SH-SY5Y (cell line): Measurements from ENCODE around the gene ANGPTL4.

Source experiments
- GATA2 ChIP-seq: IDR thresholded peaks from 2 replicates; pipeline ENCODE4 v1.6.1; 2011; ENCODE audit warnings: mild to moderate bottlenecking, low read depth, low read length
- GATA3 ChIP-seq: IDR thresholded peaks from 2 replicates; pipeline ENCODE4 v1.6.1; 2011; ENCODE audit warnings: low read depth, mild to moderate bottlenecking, low read length, moderate library complexity

ANGPTL4 gene

GRCh38 chr19:8332976-8333766, 30.8 kb upstream of the ANGPTL4 start:
- TF ChIP-seq GATA2 (peak; percentile 10; the same call in 1 of the 2 replicates), GATA3 (no peak)

- no peak for TF ChIP-seq GATA3
- TF ChIP-seq GATA2, result no peak
These were observed 30.0 kb upstream of the ANGPTL4 start for GRCh38 chr19:8333767-8334457.

GRCh38 chr19:8334458-8335342, 29.3 kb upstream of the ANGPTL4 start:
- TF ChIP-seq GATA3 (no peak), GATA2 (no peak)

GRCh38 chr19:8335343-8336071, 28.4 kb upstream of the ANGPTL4 start:
- no peak for TF ChIP-seq GATA3
- no peak for TF ChIP-seq GATA2

GRCh38 chr19:8336072-8336569, 27.8 kb upstream of the ANGPTL4 start:
- TF ChIP-seq GATA2 (no peak), GATA3 (no peak)

GRCh38 chr19:8336660-8337059, 27.3 kb upstream of the ANGPTL4 start:
- no peak for TF ChIP-seq GATA2
- TF ChIP-seq GATA3, result no peak

- TF ChIP-seq GATA3, result no peak
- TF ChIP-seq GATA2, result no peak
These were observed 26.2 kb upstream of the ANGPTL4 start for GRCh38 chr19:8337728-8338127.

- TF ChIP-seq GATA2, result no peak
- no peak for TF ChIP-seq GATA3
These were observed 25.1 kb upstream of the ANGPTL4 start for GRCh38 chr19:8338835-8339234.

GRCh38 chr19:8340341-8341096, 23.4 kb upstream of the ANGPTL4 start:
- TF ChIP-seq GATA3 (no peak), GATA2 (no peak)

GRCh38 chr19:8342316-8342683, 21.7 kb upstream of the ANGPTL4 start:
- TF ChIP-seq GATA3 (no peak), GATA2 (no peak)

GRCh38 chr19:8342684-8343482, 21.1 kb upstream of the ANGPTL4 start, which contains the start of gene KANK3:
Gene KANK3, minus strand, starts transcription at chr19:8343262. Its CDS starts 5,434 bp downstream, at chr19:8337828.
- no peak for TF ChIP-seq GATA2
- no peak for TF ChIP-seq GATA3

GRCh38 chr19:8343483-8343844, 20.5 kb upstream of the ANGPTL4 start:
- TF ChIP-seq GATA2 (no peak), GATA3 (no peak)
